KOPT-K1 (cell line): ENCODE measurements around the gene PRR5L.
A peak's percentile ranks its signal among the peaks of the same experiment; 100 is the strongest.
"Not testable (repeated sequence)": the region's sequence is repeated elsewhere in the genome, so short reads cannot be mapped to it uniquely, and the experiment has no call there.

Experiments
- H3K27ac ChIP-seq: fragments of 200-600 bp; sonication (generic); 2 replicates; pipeline ENCODE4 v1.5.1; 2016; ENCODE audit warnings: antibody characterized with exemption, mild to moderate bottlenecking, low read depth, low read length; ENCODE audit not compliant: poor library complexity, severe bottlenecking
- H3K36me3 ChIP-seq: fragments of 200-600 bp; sonication (generic); 2 replicates; pipeline ENCODE4 v1.5.1; 2017; ENCODE audit warnings: antibody characterized with exemption, mild to moderate bottlenecking, low read length, moderate library complexity; ENCODE audit not compliant: insufficient read depth
- H3K9me3 ChIP-seq: fragments of 200-600 bp; sonication (generic); 2 replicates; pipeline ENCODE4 v1.5.1; 2017; ENCODE audit warnings: antibody characterized with exemption, low read length, mild to moderate bottlenecking; ENCODE audit not compliant: insufficient read depth, poor library complexity, severe bottlenecking

The PRR5L gene

DNA sequence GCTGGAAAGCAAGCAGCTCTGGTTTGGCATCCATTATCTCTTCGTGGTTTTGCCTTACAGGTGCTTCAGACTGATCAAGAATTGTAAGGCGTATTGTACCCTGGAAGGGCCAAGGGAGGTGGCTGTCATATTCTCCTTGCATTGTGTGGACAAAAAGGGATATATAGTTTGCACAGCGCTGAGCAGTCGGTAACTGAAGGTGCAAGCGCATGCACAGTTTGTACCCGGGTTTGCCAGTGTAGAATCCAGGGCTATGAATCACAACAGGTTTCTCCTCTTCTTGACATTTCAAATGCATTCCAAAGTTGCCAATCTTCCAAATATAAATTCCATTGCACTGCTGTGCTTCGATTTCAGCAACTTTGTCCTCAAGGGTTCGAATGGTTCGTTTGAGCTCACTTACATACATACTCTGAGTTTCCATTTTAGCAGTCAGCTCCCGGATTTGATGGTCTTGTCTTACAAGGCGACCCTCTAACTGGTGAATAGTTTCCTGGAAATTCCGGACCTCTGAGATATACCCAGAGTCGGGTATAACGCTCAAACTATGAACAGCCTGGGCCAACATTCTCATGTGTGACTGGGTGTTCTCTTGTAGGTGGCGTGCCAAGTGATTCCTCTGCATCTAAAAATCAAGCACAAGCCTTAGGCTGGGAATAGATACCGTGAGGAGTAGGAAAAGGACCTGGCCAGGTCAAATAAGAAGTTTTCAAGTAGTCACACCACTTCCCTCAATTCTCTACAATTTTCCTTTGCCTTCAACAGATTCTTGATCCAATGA, 194.1 kb downstream of the PRR5L start:
- no peaks in the 10 kb centered on the region for H3K9me3 ChIP-seq
- no peak overlapping the region for H3K27ac ChIP-seq
- peaks cover 93% of the 10 kb centered on the region for H3K36me3 ChIP-seq

DNA sequence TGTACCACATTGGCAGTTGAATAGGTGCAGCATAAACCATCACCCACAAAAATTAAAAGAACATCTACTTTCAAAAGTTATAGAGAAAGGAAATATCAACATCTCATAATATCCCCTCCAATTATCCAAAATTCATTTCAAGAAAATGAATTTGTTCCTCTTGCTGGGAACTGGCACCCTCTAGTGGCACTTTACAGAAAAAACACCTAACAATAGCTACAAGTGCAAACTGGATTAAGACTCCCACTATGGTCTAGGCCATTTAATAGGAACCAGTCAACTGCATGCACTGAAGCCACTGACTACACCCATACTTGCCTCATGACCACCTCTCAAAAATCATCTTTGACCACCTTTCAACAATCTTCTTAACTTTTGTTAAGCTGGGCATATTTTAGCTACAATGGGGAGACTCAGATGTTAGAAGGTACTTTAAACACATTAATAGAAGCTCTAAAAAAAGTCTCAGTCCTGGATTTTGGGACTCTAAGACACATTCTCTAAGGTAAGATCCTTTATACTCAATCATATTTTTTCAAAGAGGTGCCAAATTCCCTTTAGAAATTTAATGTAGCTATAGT, 196.7 kb downstream of the PRR5L start:
- Histone ChIP-seq H3K9me3 (no peaks in the 10 kb centered on the region), H3K36me3 (peaks cover 92% of the 10 kb centered on the region), H3K27ac (no peak overlapping the region)

DNA sequence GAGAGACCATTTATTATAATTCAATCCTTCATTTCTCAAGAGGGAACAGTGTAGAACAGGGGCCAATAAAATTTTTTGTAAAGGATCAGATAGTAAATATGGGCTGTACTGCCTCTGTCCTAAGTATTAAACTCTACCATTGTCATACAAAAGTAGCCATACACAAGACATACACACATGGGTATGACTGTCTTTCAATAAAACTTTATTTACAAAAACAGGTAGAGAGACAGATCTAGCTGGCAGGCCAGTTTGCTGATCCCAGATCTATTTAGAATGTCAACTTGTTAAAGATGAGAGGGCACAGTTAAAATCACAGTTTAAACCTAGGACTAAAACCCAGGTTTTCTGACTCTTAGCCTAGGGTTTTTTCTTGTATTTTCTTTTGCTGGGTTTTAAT, 197.2 kb downstream of the PRR5L start:
- no peaks in the 10 kb centered on the region for H3K9me3 ChIP-seq
- H3K27ac ChIP-seq = no peak overlapping the region
- peaks cover 93% of the 10 kb centered on the region for H3K36me3 ChIP-seq

DNA sequence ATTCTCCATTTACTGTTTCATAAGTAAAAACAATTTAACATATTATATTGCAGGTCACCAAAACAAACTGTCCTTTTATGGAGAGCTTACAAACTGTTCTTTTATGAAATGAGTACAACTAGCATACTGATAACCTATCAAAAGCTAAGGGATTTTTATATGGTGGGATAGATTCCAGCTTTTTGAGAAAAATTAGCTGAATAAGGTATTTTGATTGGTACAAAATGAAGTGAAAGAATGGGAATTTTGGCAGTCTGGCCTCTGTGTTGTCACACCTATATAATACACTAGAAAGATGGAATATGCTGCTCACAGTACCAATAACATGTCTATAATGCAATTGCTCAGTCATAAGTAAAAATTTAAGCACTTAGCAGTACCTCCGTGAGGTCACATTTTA, 202.6 kb downstream of the PRR5L start:
- no peak overlapping the region for H3K27ac ChIP-seq
- no peaks in the 10 kb centered on the region for H3K9me3 ChIP-seq
- H3K36me3 ChIP-seq = peaks cover 84% of the 10 kb centered on the region

DNA sequence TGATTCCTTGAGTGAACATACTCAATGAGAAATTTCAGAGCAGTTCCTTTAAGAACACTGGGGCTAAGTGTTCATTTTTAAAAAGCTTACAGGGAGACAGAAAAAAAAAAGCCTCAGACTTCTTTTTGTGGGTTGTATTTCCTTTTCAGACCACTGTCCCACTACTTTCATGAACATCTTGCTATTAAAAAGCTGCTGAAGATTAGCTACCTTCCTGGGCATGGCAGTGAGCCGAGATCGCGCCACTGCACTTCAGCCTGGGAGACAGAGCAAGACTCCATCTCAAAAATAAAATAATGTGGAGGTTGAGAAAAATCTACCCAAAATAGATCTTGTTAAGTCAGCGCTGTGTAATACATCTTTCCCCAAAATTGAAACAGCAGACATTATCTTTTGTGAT, 203.2 kb downstream of the PRR5L start:
- Histone ChIP-seq H3K36me3 (peaks cover 84% of the 10 kb centered on the region), H3K9me3 (no peaks in the 10 kb centered on the region), H3K27ac (no peak overlapping the region)

DNA sequence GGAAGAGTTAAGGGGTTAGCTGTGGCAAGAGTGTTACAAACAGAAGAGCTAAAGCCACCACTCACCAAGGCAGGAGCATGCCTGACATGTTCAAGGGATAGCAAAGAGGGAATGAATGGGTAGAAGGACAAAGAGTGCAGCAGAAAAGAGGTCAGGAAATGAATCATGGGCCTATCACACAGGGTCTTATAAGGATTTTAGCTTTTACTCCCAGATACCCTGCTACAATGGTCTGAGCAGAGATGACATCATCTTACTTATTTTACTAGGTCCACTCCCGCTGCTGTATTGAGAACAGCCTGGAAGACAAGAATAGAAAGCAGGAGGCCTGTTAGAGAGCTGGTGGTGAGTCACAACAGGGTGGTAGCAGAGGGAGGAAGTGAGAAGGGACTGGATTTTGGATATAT, 204.2 kb downstream of the PRR5L start:
- peaks cover 80% of the 10 kb centered on the region for H3K36me3 ChIP-seq
- H3K9me3 ChIP-seq = no peaks in the 10 kb centered on the region
- H3K27ac ChIP-seq = no peak overlapping the region

DNA sequence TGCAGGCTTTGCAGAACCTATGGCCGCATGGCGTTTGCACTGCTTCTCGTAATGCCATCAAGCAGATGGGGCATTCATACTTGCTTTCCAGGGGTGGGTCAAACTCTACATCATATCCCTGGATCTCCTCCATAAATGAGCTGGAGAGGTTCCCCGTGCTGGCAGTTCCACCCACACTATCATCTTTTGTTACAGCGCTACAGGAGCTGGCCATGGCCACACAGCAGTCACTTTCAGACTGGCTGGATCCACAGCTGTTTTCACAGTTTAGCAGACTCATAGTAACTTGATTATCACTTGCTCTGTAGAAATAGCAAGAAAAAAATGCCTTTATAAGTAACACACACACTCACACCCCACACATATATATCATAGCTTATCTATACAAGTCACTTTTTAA, 205.1 kb downstream of the PRR5L start:
- Histone ChIP-seq H3K36me3 (peaks cover 71% of the 10 kb centered on the region), H3K27ac (no peak overlapping the region), H3K9me3 (no peaks in the 10 kb centered on the region)

DNA sequence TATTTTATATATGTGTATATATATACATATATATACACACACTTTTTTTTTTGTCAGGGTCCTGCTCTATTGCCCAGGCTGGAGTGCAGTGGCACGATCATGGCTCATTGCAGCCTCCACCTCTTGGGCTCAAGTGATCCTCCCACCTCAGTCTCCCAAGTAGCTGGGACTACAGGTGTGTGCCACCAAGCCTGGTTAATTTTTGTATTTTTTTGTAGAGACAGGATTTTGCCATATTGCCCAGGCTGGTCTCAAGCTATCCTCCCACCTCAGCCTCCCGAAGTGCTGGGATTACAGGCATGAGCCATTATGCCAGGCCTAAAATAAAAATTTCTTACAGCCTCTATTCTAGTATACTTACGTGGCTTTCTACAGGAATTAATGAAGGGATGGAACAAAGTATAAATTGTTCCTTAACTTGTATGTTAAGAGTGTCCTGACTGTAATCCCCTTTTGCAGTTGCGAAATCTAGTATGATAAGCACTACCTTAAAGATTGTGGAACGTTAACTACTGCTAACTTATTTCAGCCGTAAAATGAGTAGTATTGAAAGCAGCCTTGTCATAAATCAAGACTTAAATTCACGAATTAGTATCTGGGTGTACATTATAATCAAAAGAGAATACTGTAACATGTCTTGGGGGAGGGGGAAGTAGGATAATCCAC, 211.9 kb downstream of the PRR5L start:
- Histone ChIP-seq H3K36me3 (peaks cover 16% of the 10 kb centered on the region), H3K9me3 (no peaks in the 10 kb centered on the region), H3K27ac (no peak overlapping the region)

DNA sequence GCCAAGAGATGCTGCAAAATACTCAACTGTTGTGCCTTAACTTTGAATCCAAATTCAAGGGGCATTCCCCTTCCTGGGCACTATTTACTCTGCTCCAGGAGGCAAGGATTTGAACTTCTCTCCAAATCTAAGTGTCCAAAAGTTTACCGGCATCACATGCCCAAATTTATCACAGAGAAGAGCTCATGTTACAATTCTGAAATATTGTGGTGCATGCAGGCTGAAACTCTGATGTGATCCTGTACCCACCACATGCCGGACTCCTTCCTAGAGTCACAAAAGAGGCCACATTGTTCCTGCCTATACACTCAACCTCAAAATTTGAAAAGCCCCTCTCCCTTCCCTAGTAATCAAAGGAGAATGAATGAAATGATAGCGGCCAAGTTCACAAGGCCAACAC, 212.7 kb downstream of the PRR5L start:
- Histone ChIP-seq H3K36me3 (peaks cover 9% of the 10 kb centered on the region; the same call in 1 of the 2 replicates), H3K27ac (peak overlapping the region; percentile 82), H3K9me3 (no peaks in the 10 kb centered on the region)

DNA sequence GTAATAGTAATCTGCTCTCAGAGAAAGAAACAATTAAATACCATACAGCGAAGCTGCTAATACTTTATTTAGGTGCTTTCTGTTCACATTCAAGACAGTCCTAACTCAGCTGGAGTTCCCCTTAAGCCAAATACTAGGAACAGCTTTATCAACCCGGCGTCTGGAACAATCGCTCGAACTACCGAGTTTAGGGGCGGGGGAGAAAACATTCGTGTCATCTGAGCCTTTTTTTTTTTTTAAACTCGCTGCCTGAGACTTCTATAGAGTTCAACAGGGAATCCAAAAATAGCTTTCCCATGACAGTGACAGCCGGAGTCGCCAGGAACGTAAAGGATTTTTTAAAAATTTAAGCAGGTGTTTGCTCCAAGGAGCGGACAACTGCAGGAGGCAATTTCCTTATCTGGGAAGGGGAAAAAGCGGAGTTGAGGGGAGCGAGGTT, 213.1 kb downstream of the PRR5L start:
- H3K27ac ChIP-seq = peak overlapping the region; percentile 82

DNA sequence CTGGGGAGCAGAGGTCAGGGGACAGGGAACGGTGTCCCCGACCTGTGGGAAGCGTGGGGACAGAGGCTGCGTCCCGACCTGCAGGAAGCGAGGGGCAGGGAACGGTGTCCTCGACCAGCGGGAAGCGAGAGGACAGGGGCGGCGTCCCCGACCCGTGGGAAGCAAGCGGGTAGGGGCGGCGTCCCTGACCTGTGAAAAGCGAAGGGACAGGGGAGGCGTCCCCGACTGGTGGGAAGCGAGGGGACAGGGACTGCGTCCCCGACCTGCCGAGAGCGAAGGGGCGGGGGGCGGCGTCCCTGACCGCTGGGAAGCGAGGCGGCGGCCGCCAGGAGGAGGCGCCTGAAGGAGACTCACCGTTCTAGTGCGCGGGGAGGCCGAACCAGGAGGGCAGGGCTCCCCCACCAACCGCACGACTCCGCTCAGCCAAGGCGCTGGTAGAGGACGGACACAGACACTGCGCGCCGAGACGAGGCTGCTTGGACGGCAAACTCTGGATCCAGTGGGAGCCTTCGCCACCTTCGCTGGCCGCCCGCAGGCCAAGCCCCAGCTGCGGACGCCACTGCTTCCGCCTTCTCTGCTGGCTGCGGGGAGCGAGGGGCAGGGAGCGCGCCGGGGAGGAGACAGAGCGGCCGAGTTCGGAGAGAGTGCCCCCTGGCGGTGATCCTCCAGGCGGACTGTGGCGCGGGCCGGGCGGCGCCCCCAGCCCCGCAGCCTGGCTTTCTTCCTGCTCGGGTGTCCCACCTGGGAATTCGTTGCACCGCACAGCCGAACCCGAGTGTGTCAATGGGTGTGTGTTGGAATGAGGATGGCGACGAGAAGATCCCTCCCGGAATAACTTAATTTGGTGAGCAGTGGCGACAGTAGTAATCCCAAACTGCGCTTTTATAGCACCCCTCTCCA, 213.9 kb downstream of the PRR5L start, which contains the start of gene TRAF6:
Gene TRAF6, minus strand, starts transcription at position 579 of the 900 bp plus-strand sequence. CDS start 8,757 bp downstream, outside the sequence.
- Histone ChIP-seq H3K9me3 (no peaks in the 10 kb centered on the region), H3K36me3 (no peaks in the 10 kb centered on the region; the same call in 1 of the 2 replicates), H3K27ac (peak within 1 kb of the TSS; percentile 82)

More for the DNA sequence above, 213.1 kb downstream of the PRR5L start:
- Histone ChIP-seq H3K36me3 (peaks cover 4% of the 10 kb centered on the region; the same call in 1 of the 2 replicates), H3K9me3 (no peaks in the 10 kb centered on the region)

DNA sequence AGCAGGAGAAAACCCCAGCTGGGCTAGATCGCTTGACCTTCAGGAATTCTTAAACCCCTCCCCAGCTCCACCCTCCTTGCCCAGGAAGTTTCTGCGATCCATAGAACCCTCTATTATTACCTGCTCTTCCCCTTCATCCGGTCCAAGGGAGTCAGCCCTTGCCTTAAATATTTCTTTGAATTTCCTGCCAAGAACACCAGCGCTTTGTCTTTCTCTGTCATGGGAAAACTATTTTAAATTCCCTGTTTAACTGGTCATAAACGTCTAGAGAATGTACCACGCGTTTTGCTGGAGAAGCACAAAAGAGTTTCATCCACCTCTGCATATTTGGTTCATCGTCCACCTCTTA, 214.5 kb downstream of the PRR5L start:
- Histone ChIP-seq H3K27ac (peak overlapping the region; percentile 82), H3K36me3 (no peaks in the 10 kb centered on the region)

DNA sequence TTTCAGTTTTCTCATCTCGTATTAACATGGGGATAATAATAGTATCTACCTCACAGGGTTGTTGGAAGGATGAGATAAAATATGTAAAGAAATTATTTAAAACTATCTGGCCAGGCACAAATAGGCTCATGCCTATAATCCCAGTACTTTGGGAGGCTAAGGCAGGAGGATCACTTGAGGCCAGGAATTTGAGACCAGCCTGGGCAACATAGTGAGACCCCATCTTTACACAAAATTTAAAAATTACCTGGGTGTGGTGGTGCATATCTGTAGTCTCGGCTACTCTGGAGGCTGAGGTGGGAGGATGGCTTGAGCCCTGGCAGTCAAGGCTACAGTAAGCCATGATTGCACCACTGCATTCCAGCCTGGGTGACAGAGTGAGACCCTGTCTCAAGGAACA, 215.0 kb downstream of the PRR5L start:
- not testable (repeated sequence) for H3K36me3 ChIP-seq, H3K27ac ChIP-seq, H3K9me3 ChIP-seq

More for the DNA sequence above, 214.5 kb downstream of the PRR5L start:
- no peaks in the 10 kb centered on the region for H3K9me3 ChIP-seq

DNA sequence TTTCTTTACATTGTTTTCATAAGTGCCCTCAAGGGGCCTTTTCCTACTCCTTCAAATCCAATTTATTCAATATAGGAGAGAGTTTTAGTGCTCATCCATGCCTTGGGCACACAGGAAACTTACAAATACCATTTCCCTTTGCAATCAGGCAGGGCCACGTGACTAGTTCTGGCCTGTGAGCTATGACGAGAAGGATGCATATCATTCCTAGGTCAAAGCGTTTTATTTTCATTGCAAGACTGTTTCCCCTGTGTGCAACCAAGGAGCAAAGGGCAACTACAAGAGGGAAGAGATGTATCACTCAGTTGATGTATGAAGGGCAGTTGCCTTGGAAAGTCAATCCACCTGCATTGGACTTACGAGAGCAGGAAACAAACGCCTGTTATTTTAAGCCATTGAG, 215.9 kb downstream of the PRR5L start:
- no peaks in the 10 kb centered on the region for H3K36me3 ChIP-seq
- no peak overlapping the region for H3K27ac ChIP-seq
- H3K9me3 ChIP-seq = no peaks in the 10 kb centered on the region

DNA sequence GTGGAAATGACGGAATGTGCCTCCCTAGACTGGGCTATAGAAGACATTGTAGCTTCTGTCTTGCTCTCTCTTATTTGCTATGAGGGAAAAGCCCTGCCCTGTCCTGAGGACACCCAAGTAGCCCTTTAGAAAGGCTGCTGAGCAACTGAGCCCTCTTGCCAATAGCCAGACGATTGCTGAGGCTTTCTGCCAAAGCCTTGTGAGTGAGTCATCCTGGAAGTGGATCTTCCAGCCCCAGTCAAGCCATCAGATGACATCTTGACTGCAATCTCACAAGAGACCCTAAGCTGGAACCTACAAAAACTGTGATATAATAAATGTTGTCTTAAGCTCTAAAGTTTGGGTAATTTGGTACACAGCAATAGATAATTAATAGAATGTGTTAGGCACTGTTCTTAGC, 217.9 kb downstream of the PRR5L start:
- Histone ChIP-seq H3K36me3 (no peaks in the 10 kb centered on the region), H3K27ac (no peak overlapping the region), H3K9me3 (no peaks in the 10 kb centered on the region)
